ENCODE data around the gene PPIL6.
A peak's percentile ranks its signal among the peaks of the same experiment; 100 is the strongest.

The PPIL6 gene

GRCh38 chr6:109478841-109479624 is 38.6 kb upstream of the PPIL6 start:
- Histone ChIP-seq H3K27ac (ENCODE audit: low read length) (peak overlapping the region; percentile 25; the same call in 1 of the 2 replicates), H4K20me1 (ENCODE audit: insufficient read depth, low read length) (peaks cover 19% of the 10 kb centered on the region), H3K36me3 (replicated peaks; ENCODE audit: low read depth, low read length) (peaks cover 51% of the 10 kb centered on the region), H3K4me3 (ENCODE audit: low read length) (peak overlapping the region; percentile 59), H3K9me3 (ENCODE audit: insufficient read depth, low read length) (no peaks in the 10 kb centered on the region), H2AFZ (ENCODE audit: low read depth, low read length) (no peak overlapping the region), H3K4me1 (ENCODE audit: low read length) (peaks cover 37% of the 10 kb centered on the region), H3K79me2 (ENCODE audit: low read length) (peaks cover 77% of the 10 kb centered on the region), H3K27me3 (ENCODE audit: low read depth, low read length) (no peaks in the 10 kb centered on the region), H3K9ac (ENCODE audit: low read length) (no peak overlapping the region), H3K4me2 (ENCODE audit: low read length) (peak overlapping the region; percentile 67)
- TF ChIP-seq CTCF (IDR thresholded peaks at IDR 0.05; ENCODE audit: low read depth, low read length) (no peak), EZH2phosphoT487 (IDR thresholded peaks at IDR 0.05; ENCODE audit: low read depth) (no peak)

GRCh38 chr6:109478222-109478805 is 37.9 kb upstream of the PPIL6 start:
- Histone ChIP-seq H3K36me3 (replicated peaks; ENCODE audit: low read depth, low read length) (peaks cover 55% of the 10 kb centered on the region), H4K20me1 (ENCODE audit: insufficient read depth, low read length) (peaks cover 19% of the 10 kb centered on the region), H3K27ac (ENCODE audit: low read length) (no peak overlapping the region), H3K4me3 (ENCODE audit: low read length) (0 out of 2 replicates have a peak overlapping the region, but pooled peaks have one; percentile 59), H3K4me2 (ENCODE audit: low read length) (peak overlapping the region; percentile 67), H3K9me3 (ENCODE audit: insufficient read depth, low read length) (no peaks in the 10 kb centered on the region), H3K27me3 (ENCODE audit: low read depth, low read length) (no peaks in the 10 kb centered on the region), H2AFZ (ENCODE audit: low read depth, low read length) (no peak overlapping the region), H3K79me2 (ENCODE audit: low read length) (peaks cover 79% of the 10 kb centered on the region), H3K9ac (ENCODE audit: low read length) (no peak overlapping the region), H3K4me1 (ENCODE audit: low read length) (peaks cover 35% of the 10 kb centered on the region)
- TF ChIP-seq EZH2phosphoT487 (IDR thresholded peaks at IDR 0.05; ENCODE audit: low read depth), result no peak
- TF ChIP-seq CTCF (IDR thresholded peaks at IDR 0.05; ENCODE audit: low read depth, low read length), result no peak

GRCh38 chr6:109477725-109478124 is 37.3 kb upstream of the PPIL6 start:
- peaks cover 20% of the 10 kb centered on the region for H4K20me1 ChIP-seq (ENCODE audit: insufficient read depth, low read length)
- H3K9ac ChIP-seq (ENCODE audit: low read length), result no peak overlapping the region
- peaks cover 83% of the 10 kb centered on the region for H3K79me2 ChIP-seq (ENCODE audit: low read length)
- H3K36me3 ChIP-seq (replicated peaks; ENCODE audit: low read depth, low read length), result peaks cover 57% of the 10 kb centered on the region
- no peaks in the 10 kb centered on the region for H3K9me3 ChIP-seq (ENCODE audit: insufficient read depth, low read length)
- no peak overlapping the region for H2AFZ ChIP-seq (ENCODE audit: low read depth, low read length)
- no peak overlapping the region for H3K4me3 ChIP-seq (ENCODE audit: low read length)
- no peaks in the 10 kb centered on the region for H3K27me3 ChIP-seq (ENCODE audit: low read depth, low read length)
- peak overlapping the region; percentile 67 for H3K4me2 ChIP-seq (ENCODE audit: low read length)
- no peak overlapping the region for H3K27ac ChIP-seq (ENCODE audit: low read length)
- TF ChIP-seq EZH2phosphoT487 (IDR thresholded peaks at IDR 0.05; ENCODE audit: low read depth), result no peak
- TF ChIP-seq CTCF (IDR thresholded peaks at IDR 0.05; ENCODE audit: low read depth, low read length), result no peak
- peaks cover 41% of the 10 kb centered on the region for H3K4me1 ChIP-seq (ENCODE audit: low read length)

- Histone ChIP-seq H4K20me1 (ENCODE audit: insufficient read depth, low read length) (peaks cover 26% of the 10 kb centered on the region), H2AFZ (ENCODE audit: low read depth, low read length) (no peak overlapping the region), H3K4me2 (ENCODE audit: low read length) (0 out of 2 replicates have a peak overlapping the region, but pooled peaks have one; percentile 67), H3K9me3 (ENCODE audit: insufficient read depth, low read length) (no peaks in the 10 kb centered on the region), H3K4me3 (ENCODE audit: low read length) (no peak overlapping the region), H3K27me3 (ENCODE audit: low read depth, low read length) (no peaks in the 10 kb centered on the region), H3K27ac (ENCODE audit: low read length) (no peak overlapping the region), H3K9ac (ENCODE audit: low read length) (no peak overlapping the region), H3K79me2 (ENCODE audit: low read length) (peaks cover 83% of the 10 kb centered on the region), H3K4me1 (ENCODE audit: low read length) (peaks cover 46% of the 10 kb centered on the region), H3K36me3 (replicated peaks; ENCODE audit: low read depth, low read length) (peaks cover 61% of the 10 kb centered on the region)
- no peak for TF ChIP-seq CTCF (IDR thresholded peaks at IDR 0.05; ENCODE audit: low read depth, low read length)
- TF ChIP-seq EZH2phosphoT487 (IDR thresholded peaks at IDR 0.05; ENCODE audit: low read depth), result no peak
Observed at GRCh38 chr6:109477184-109477583, 36.8 kb upstream of the PPIL6 start.

Data from OCI-LY3 (cell line).